HepG2 (cell line): ENCODE data around the gene CAMK1. TPM values are rescaled to one million over a fixed set of nuclear protein-coding genes. Genes with fewer than 3 reads are reported as not detected.

Source experiments
- ATAC-seq: fragments of 200-7000 bp; cut with Tn5 transposase; 3 replicates; pipeline ENCODE4 v1.9.1; 2020; ENCODE audit warnings: mild to moderate bottlenecking, moderate library complexity
- BruUV-seq: library from RNA; stranded (reverse); fragments of 400-500 nt; replicated peaks from 2 replicates; lab custom pipeline; 2021; lab: Mats Ljungman, UMichigan
- CTCF ChIA-PET: fragments of 300-600 bp; formaldehyde crosslinking; extraction: SDS; loops from one replicate; lab custom pipeline; 2021; ENCODE audit warnings: low total read pairs, inconsistent platforms, low intra/inter-chr PET ratio; lab: Yijun Ruan, JAX
- POLR2A ChIA-PET: fragments of 350-600 bp; sonication (Branson Sonifier 250); formaldehyde crosslinking; loops from one replicate; lab custom pipeline; 2020; ENCODE audit warnings: antibody characterized with exemption, inconsistent platforms; lab: Yijun Ruan, JAX
- DNase-seq: peaks from one replicate; pipeline ENCODE4 v3.0.0-alpha.2; 2015; ENCODE audit warnings: low spot score
- FAIRE-seq: peaks from 3 replicates; lab custom pipeline; 2011; peaks lifted over from hg19 to GRCh38; lab: Jason Lieb, UNC
- H2AFZ ChIP-seq: one replicate; pipeline ENCODE4 v1.6.1; 2011; ENCODE audit warnings: low read length, inconsistent platforms
- H3K27ac ChIP-seq: fragments of 300-600 bp; 3 replicates; pipeline ENCODE4 v1.8.0; 2011; ENCODE audit warnings: mixed run types, mild to moderate bottlenecking, mixed read lengths, low read length, inconsistent platforms; ENCODE audit not compliant: insufficient read depth; ENCODE audit errors: extremely low read length
- H3K27me3 ChIP-seq, 2 experiments: fragments of 200-600 bp in 1 of 2; 2 replicates in 1 of 2; 3 replicates in 1 of 2; pipeline versions ENCODE4 v1.6.0 to v1.8.0; 2011; ENCODE audit warnings: low read length in 2 of 2, mild to moderate bottlenecking in 2 of 2, moderate library complexity in 2 of 2, inconsistent platforms in 1 of 2; ENCODE audit not compliant: insufficient read depth in 2 of 2, control insufficient read depth in 1 of 2
- H3K36me3 ChIP-seq, 2 experiments: fragments of 200-600 bp in 1 of 2; replicated peaks in 1 of 2; 2 replicates in 1 of 2; 3 replicates in 1 of 2; pipeline versions ENCODE4 v1.5.1 to v1.8.0; 2011; ENCODE audit warnings: low read length in 2 of 2, inconsistent platforms in 1 of 2; ENCODE audit not compliant: insufficient read depth in 2 of 2, control insufficient read depth in 1 of 2
- H3K4me1 ChIP-seq: 2 replicates; pipeline ENCODE4 v1.5.1; 2012; ENCODE audit warnings: low read length, inconsistent platforms; ENCODE audit not compliant: insufficient read depth
- H3K4me2 ChIP-seq: 2 replicates; pipeline ENCODE4 v1.6.0; 2011; ENCODE audit warnings: low read depth, low read length, inconsistent platforms
- H3K4me3 ChIP-seq, 3 experiments: fragments of 200-600 bp in 1 of 3; sonication (generic), shearing (Covaris generic) in 1 of 3; replicated peaks in 1 of 3; 2 replicates each; pipeline ENCODE4 v1.5.1; 2011 to 2016; ENCODE audit warnings: low read length in 3 of 3, inconsistent platforms in 2 of 3, low read depth in 2 of 3, mild to moderate bottlenecking in 2 of 3, control low read depth in 1 of 3, mixed read lengths in 1 of 3; ENCODE audit not compliant: insufficient read depth in 1 of 3
- H3K79me2 ChIP-seq: one replicate; pipeline ENCODE4 v1.6.1; 2011; ENCODE audit warnings: low read length, inconsistent platforms; ENCODE audit not compliant: insufficient read depth
- H3K9ac ChIP-seq: 2 replicates; pipeline ENCODE4 v1.6.0; 2011; ENCODE audit warnings: mild to moderate bottlenecking, low read depth, low read length, inconsistent platforms; ENCODE audit not compliant: insufficient read depth
- H3K9me3 ChIP-seq: 2 replicates; pipeline ENCODE4 v1.5.1; 2012; ENCODE audit warnings: mild to moderate bottlenecking, low read length
- H4K20me1 ChIP-seq: 2 replicates; pipeline ENCODE4 v1.6.0; 2011; ENCODE audit warnings: inconsistent platforms, mild to moderate bottlenecking, low read length, moderate library complexity; ENCODE audit not compliant: insufficient read depth
- KDM4B ChIP-seq: sonication (generic); formaldehyde crosslinking; IDR thresholded peaks from 2 replicates; pipeline ENCODE4 v1.4.0; 2020; ENCODE audit warnings: missing genetic modification reagents
- RBFOX2 ChIP-seq: fragments of 200-400 bp; formaldehyde crosslinking; IDR thresholded peaks from 2 replicates; pipeline ENCODE4 v1.6.1; 2017; ENCODE audit warnings: low read depth, mild to moderate bottlenecking, low read length
- RERE ChIP-seq: IDR thresholded peaks from 2 replicates; pipeline ENCODE4 v1.6.1; 2016; ENCODE audit warnings: low read depth, missing genetic modification reagents, missing compliant biosample characterization
- ZNF101 ChIP-seq: sonication (generic); formaldehyde crosslinking; IDR thresholded peaks from 2 replicates; pipeline ENCODE4 v1.4.0; 2020; ENCODE audit warnings: mild to moderate bottlenecking, low read depth, missing genetic modification reagents, borderline replicate concordance
- ZNF30 ChIP-seq: sonication (generic); formaldehyde crosslinking; IDR thresholded peaks from 2 replicates; pipeline ENCODE4 v1.5.0; 2020; ENCODE audit warnings: mild to moderate bottlenecking, missing genetic modification reagents
- WGBS: methylation state at CpG from one replicate; pipeline ENCODE4 v1.1.6; 2017; ENCODE audit warnings: low lambda C conversion rate; 5-methylcytosine and 5-hydroxymethylcytosine counted together
- in situ Hi-C: cut with HindIII; loops from 2 replicates; pipeline ENCODE4 v1.10.0; 2017; ENCODE audit warnings: low pct_unique_long_range_greater_than_20kb; ENCODE audit not compliant: extremely low pct_ligation_motif_present
- intact Hi-C: fragments of 100-400 bp; cut with micrococcal nuclease; formaldehyde crosslinking; loops from one replicate; pipeline ENCODE4 v1.10.0; 2022; ENCODE audit not compliant: unreplicated experiment
- polyA plus RNA-seq, 8 experiments: library from polyadenylated mRNA; depleted of rRNA in 3 of 8; stranded (reverse) in 7 of 8; unstranded in 1 of 8; fragments of >200 nt; fragmentation: Illumina TruSeq in 4 of 8; extraction: Trizol in 4 of 8; gene quantifications; 2 replicates each; pipeline versions ENCODE4 v1.2.1 to v1.2.3, GENCODE V29; 2011 to 2016; ENCODE audit warnings: low read depth in 4 of 8, missing spikeins in 1 of 8, mixed read lengths in 1 of 8; ENCODE audit not compliant: insufficient read depth in 1 of 8
- total RNA-seq, 5 experiments: library from RNA; depleted of rRNA; stranded (reverse); fragments of >200 nt; fragmentation: Illumina TruSeq; extraction: Trizol; gene quantifications; 2 replicates each; pipeline ENCODE4 v1.2.3, GENCODE V29; 2016; ENCODE audit warnings: low read depth in 1 of 5

CAMK1 gene
- total and polyA plus RNA-seq, 2 of the 13 experiments (the other 11 are each of a cell fraction or from before 2014, with no cell fraction given), result 26.4 to 53.3 TPM

- H3K79me2 ChIP-seq, result no peaks in the 10 kb centered on the region
- no peaks in the 10 kb centered on the region for H4K20me1 ChIP-seq
- H3K4me2 ChIP-seq, result no peak overlapping the region
- ChIA-PET POLR2A (no interaction called here), CTCF (no interaction called here)
- no peaks in the 10 kb centered on the region; a peak in 1 of 5 replicates for H3K27me3 ChIP-seq
- 99% methylated on average over 12 of the region's 12 CpGs for WGBS
- H3K36me3 ChIP-seq, result peaks cover 25 to 54% of the 10 kb centered on the region in 2 experiments
- no TSS peak for BruUV-seq
- H3K9me3 ChIP-seq, result no peaks in the 10 kb centered on the region
- H3K4me3 ChIP-seq, result no peak overlapping the region
- H3K4me1 ChIP-seq, result no peaks in the 10 kb centered on the region
- DNase-seq (no peak), FAIRE-seq (no peak), ATAC-seq (no peak)
- no peak overlapping the region for H2AFZ ChIP-seq
- in situ Hi-C loops (no loop called here), intact Hi-C loops (no loop called here)
- no peak for TF ChIP-seq ZNF101 (CRISPR knock-in tag)
- 0 out of 2 replicates have a peak, but pooled peaks have one; percentile 34 for TF ChIP-seq RBFOX2
- H3K9ac ChIP-seq, result no peak overlapping the region
- H3K27ac ChIP-seq, result no peak overlapping the region
Observed at GRCh38 chr3:9806137-9806536, 36.4 kb upstream of the CAMK1 start.

DNA sequence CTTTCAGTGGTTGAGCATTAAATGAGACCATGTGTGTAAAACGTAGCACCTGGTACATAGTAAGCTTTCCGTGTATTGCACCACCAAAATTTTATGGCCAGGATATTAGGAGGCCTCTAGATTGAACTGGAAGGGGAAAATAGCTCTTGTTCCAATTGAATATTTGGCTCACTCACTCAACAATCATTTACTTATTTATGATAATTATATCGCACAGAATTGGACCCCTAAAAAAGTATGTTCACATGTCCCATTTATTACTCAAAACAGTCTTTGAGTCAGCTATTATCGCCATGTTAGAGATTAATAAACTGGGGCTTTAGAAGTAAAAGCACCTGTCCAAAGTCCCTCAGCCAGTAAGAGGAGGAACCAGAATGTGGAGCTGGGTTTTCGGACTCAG lies 35.2 kb upstream of the CAMK1 start:
- Histone ChIP-seq H3K36me3 (peaks cover 31 to 63% of the 10 kb centered on the region in 2 experiments), H2AFZ (no peak overlapping the region), H3K27ac (no peak overlapping the region), H3K27me3 (no peaks in the 10 kb centered on the region; a peak in 1 of 5 replicates), H3K79me2 (no peaks in the 10 kb centered on the region), H3K4me2 (no peak overlapping the region), H3K4me1 (no peaks in the 10 kb centered on the region), H3K9me3 (no peaks in the 10 kb centered on the region), H3K9ac (no peak overlapping the region), H4K20me1 (no peaks in the 10 kb centered on the region), H3K4me3 (no peak overlapping the region)
- CTCF ChIA-PET, result no interaction called here
- POLR2A ChIA-PET, result interaction anchor here (0.8 to 1.4 kb wide), 3 partner anchors 10 to 33 kb away, joined by 3 to 5 read pairs (median 3); partner anchors contain the start of gene ARPC4
- ATAC-seq (no peak), DNase-seq (no peak), FAIRE-seq (no peak)
- BruUV-seq, result TSS peak; percentile 27
- 95% methylated on average over 5 of the region's 5 CpGs for WGBS
- in situ Hi-C loops (no loop called here), intact Hi-C loops (no loop called here)
- TF ChIP-seq KDM4B, result no peak
- TF ChIP-seq RERE (CRISPR knock-in tag), result no peak
- TF ChIP-seq ZNF30 (CRISPR knock-in tag), result no peak
